B cell (primary cell): ENCODE data around the gene TMEM132D.

Experiments used
- CTCF ChIP-seq: fragments of 200-600 bp; IDR thresholded peaks from one replicate; pipeline ENCODE4 v1.8.0; 2022; ENCODE audit warnings: antibody characterized with exemption, mild to moderate bottlenecking
- EZH2 ChIP-seq: IDR thresholded peaks from 2 replicates; pipeline ENCODE4 v1.6.1; 2012; ENCODE audit warnings: borderline replicate concordance, low read depth, mild to moderate bottlenecking, moderate library complexity, low read length; ENCODE audit not compliant: insufficient read depth, poor library complexity, severe bottlenecking

DNA sequence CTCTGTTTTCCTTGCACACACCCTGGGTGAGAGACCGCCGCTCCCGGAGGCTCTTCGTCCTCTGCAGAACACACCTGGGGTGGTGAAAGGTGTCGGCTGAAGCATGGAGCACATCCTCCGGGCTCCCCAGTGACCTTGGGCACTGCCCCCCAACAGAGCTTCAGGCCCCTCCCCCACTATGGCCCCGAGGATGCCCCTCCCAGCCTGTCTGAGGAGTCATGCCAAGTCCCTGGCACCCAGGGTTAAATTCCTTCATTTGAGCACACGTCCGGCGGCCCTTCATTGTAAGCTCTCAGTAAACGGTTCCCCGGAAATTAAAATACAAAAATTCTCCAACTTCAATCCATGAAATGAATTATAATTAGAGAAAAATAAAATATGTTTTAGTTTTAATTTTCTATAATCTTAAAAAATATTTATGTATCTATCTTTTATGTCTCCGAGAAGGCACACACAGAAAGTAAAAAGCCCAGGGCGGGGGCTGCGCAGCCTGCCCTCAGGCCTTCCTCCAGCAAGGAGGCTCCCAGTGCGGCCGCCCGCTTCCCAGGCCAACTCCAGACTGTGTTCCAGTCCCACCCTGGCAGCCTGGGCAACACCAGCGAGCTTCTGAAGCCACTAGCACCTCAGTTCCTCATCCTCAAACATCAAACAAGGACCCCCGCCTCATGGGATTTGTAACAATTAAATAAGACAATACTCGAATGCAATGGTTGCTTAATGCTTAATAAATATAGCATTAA, 63.5 kb downstream of the TMEM132D start:
- TF ChIP-seq EZH2 (no peak), CTCF (no peak)
